Neural crest cell (in vitro differentiated cells): ENCODE measurements around the gene PRKAG1. TPM values are rescaled to one million over a fixed set of nuclear protein-coding genes. Genes with fewer than 3 reads are reported as not detected.
"Not testable (repeated sequence)": the region's sequence is repeated elsewhere in the genome, so short reads cannot be mapped to it uniquely, and the experiment has no call there.

Source experiments
- DNase-seq: peaks from one replicate; pipeline ENCODE4 v3.0.0; 2021; ENCODE audit warnings: low read depth, mixed read lengths, low spot score
- H3K27ac Mint-ChIP-seq: one replicate; pipeline ENCODE4 v1.8.0; 2021; ENCODE audit warnings: mild to moderate bottlenecking, mixed read lengths; ENCODE audit not compliant: unreplicated experiment
- H3K27me3 Mint-ChIP-seq: 2 replicates; pipeline ENCODE4 v1.8.0; 2021; ENCODE audit warnings: low read depth, mild to moderate bottlenecking, mixed read lengths
- H3K36me3 Mint-ChIP-seq: 2 replicates; pipeline ENCODE4 v1.8.0; 2021; ENCODE audit warnings: low read depth, mild to moderate bottlenecking, mixed read lengths
- H3K4me1 Mint-ChIP-seq: 2 replicates; pipeline ENCODE4 v1.8.0; 2021; ENCODE audit warnings: mixed read lengths
- H3K4me3 Mint-ChIP-seq: one replicate; pipeline ENCODE4 v1.8.0; 2021; ENCODE audit warnings: mild to moderate bottlenecking, mixed read lengths
- H3K9me3 Mint-ChIP-seq: 2 replicates; pipeline ENCODE4 v1.8.0; 2021; ENCODE audit warnings: mixed read lengths
- CTCF ChIP-seq: fragments of 200-600 bp; sonication (generic); conservative IDR thresholded peaks from 2 replicates; pipeline ENCODE4 v1.5.0; 2021; ENCODE audit warnings: antibody characterized with exemption, mild to moderate bottlenecking
- long read RNA-seq: library from polyadenylated mRNA; unstranded; transcript quantifications from one replicate; pipeline ENCODE4 v2.0.0, GENCODE V29; 2020
- total RNA-seq: library from RNA; stranded (reverse); gene quantifications from 2 replicates; pipeline ENCODE4 v1.2.1, GENCODE V29; 2021

Gene PRKAG1
- total RNA-seq = 58.5 and 61.9 TPM in 2 replicates
- long read RNA-seq, transcript PRKAG1-205 (11 exons, 1,531 nt) = minor isoform, 7 of 181 reads
- long read RNA-seq, transcript PRKAG1-206 (12 exons, 1,699 nt) = major isoform, 138 of 181 reads
- long read RNA-seq, partial matches to known transcripts = 8 of 181 reads
- long read RNA-seq, other reads (novel, unspliced or antisense) = 27 of 181 reads

GRCh38 chr12:49018261-49019119, at the start of gene PRKAG1:
TSS of gene PRKAG1 (minus strand) at chr12:49018776. CDS start at chr12:49018740, 36 bp downstream.
- peaks cover 26% of the 10 kb centered on the region for H3K4me1 Mint-ChIP-seq
- H3K27me3 Mint-ChIP-seq = no peaks in the 10 kb centered on the region
- DNase-seq = peak; percentile 89
- H3K36me3 Mint-ChIP-seq = no peaks in the 10 kb centered on the region
- H3K9me3 Mint-ChIP-seq = no peaks in the 10 kb centered on the region
- H3K27ac Mint-ChIP-seq = peak within 1 kb of the TSS; percentile 99
- TF ChIP-seq CTCF = peak; percentile 63
- peak within 1 kb of the TSS; percentile 99 for H3K4me3 Mint-ChIP-seq

- no peak overlapping the region for H3K27ac Mint-ChIP-seq
- H3K27me3 Mint-ChIP-seq = peaks cover 12% of the 10 kb centered on the region
- H3K36me3 Mint-ChIP-seq = no peaks in the 10 kb centered on the region
- peak overlapping the region; percentile 58 for H3K4me3 Mint-ChIP-seq
- no peak for TF ChIP-seq CTCF
- no peaks in the 10 kb centered on the region for H3K9me3 Mint-ChIP-seq
- no peak for DNase-seq
- peaks cover 28% of the 10 kb centered on the region for H3K4me1 Mint-ChIP-seq
These were observed 47.5 kb upstream of the PRKAG1 start for GRCh38 chr12:49066120-49066519.

- Mint-ChIP-seq H3K4me3 (peak overlapping the region; percentile 31), H3K9me3 (no peaks in the 10 kb centered on the region), H3K36me3 (no peaks in the 10 kb centered on the region), H3K27ac (no peak overlapping the region), H3K4me1 (peaks cover 24% of the 10 kb centered on the region), H3K27me3 (peaks cover 12% of the 10 kb centered on the region)
- no peak for DNase-seq
- no peak for TF ChIP-seq CTCF
These were observed 46.2 kb upstream of the PRKAG1 start for GRCh38 chr12:49064767-49065152.

- not testable (repeated sequence) for H3K36me3 Mint-ChIP-seq, H3K27ac Mint-ChIP-seq, H3K27me3 Mint-ChIP-seq, H3K9me3 Mint-ChIP-seq, DNase-seq
- H3K4me3 Mint-ChIP-seq = peak overlapping the region; percentile 97
- peaks cover 36% of the 10 kb centered on the region for H3K4me1 Mint-ChIP-seq
These were observed 43.3 kb upstream of the PRKAG1 start for GRCh38 chr12:49061916-49062315.

- Mint-ChIP-seq H3K9me3 (no peaks in the 10 kb centered on the region), H3K4me3 (peak overlapping the region; percentile 97), H3K27me3 (no peaks in the 10 kb centered on the region), H3K36me3 (no peaks in the 10 kb centered on the region), H3K4me1 (peaks cover 43% of the 10 kb centered on the region), H3K27ac (peak overlapping the region; percentile 32)
- TF ChIP-seq CTCF = no peak
- no peak for DNase-seq
These were observed 42.6 kb upstream of the PRKAG1 start for GRCh38 chr12:49061157-49061650.
